ENCODE data around the gene NIN.
A peak's percentile ranks its signal among the peaks of the same experiment; 100 is the strongest.

The NIN gene, protein sequence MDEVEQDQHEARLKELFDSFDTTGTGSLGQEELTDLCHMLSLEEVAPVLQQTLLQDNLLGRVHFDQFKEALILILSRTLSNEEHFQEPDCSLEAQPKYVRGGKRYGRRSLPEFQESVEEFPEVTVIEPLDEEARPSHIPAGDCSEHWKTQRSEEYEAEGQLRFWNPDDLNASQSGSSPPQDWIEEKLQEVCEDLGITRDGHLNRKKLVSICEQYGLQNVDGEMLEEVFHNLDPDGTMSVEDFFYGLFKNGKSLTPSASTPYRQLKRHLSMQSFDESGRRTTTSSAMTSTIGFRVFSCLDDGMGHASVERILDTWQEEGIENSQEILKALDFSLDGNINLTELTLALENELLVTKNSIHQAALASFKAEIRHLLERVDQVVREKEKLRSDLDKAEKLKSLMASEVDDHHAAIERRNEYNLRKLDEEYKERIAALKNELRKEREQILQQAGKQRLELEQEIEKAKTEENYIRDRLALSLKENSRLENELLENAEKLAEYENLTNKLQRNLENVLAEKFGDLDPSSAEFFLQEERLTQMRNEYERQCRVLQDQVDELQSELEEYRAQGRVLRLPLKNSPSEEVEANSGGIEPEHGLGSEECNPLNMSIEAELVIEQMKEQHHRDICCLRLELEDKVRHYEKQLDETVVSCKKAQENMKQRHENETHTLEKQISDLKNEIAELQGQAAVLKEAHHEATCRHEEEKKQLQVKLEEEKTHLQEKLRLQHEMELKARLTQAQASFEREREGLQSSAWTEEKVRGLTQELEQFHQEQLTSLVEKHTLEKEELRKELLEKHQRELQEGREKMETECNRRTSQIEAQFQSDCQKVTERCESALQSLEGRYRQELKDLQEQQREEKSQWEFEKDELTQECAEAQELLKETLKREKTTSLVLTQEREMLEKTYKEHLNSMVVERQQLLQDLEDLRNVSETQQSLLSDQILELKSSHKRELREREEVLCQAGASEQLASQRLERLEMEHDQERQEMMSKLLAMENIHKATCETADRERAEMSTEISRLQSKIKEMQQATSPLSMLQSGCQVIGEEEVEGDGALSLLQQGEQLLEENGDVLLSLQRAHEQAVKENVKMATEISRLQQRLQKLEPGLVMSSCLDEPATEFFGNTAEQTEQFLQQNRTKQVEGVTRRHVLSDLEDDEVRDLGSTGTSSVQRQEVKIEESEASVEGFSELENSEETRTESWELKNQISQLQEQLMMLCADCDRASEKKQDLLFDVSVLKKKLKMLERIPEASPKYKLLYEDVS (N-terminal part only)

GRCh38 chr14:50830932-50831725, at the start of gene NIN:
TSS of gene NIN (minus strand) at chr14:50831162. CDS start at chr14:50822056, 9,106 bp downstream.
- DNase-seq (ENCODE audit: low read depth in 3 of 3) = peak; percentile 46 to 59 (median 48)

DNA sequence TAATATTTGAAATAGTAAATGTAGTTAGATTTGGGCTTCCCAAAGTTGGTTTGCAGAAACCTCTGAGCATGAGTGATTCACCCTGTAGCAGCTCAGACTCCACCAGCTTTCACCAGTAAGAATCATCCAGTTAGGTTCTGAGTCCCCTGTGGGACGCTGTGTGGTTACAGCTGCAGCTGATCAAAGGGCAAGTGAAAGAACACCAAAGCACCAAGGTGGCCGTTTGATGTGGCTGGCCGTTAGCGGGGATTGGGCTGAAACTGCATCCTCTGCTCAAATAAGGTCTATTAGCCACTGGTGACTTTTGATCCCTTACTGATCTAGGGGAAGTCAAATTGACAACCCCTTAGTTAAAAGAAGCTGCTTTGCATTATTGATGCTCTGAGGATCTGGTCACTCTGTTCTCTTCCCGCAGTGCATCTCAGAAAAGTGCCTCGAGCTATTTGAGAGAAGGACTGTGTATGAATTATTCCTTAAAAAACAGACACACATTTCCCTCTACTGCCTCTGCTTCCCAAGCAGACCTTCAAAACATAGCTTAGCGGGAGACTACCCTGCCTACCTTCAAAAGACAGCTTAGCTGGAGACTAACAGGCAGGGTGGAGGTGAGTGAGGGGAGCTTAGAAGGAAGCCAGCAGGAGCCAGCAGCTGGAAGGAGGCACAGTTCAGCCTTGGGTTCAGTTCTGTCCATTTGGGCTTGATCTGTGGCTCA, 44.6 kb upstream of the NIN start:
- peak in 2 of 3 experiments; percentile 14 to 22 for DNase-seq (ENCODE audit: low read depth in 3 of 3)

DNA sequence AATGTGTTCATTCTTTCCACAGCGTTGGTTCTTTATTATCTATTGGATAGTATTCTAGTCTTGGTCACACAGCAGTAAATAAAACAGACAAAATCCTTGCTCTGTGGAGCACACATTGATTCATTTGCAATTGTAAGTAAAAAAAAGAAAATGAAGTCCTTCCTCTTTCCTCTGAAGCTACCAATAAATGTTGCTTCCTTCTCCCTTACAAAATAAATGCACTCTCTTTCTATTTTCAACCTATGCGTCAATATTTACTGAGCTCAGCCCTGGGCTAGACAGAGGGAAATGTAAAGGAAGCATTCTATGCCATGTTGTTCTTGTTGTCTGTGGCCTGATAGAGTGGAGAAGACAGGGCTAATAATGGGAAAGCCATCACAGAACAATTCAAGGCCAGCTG, 43.8 kb upstream of the NIN start:
- no peak for DNase-seq (ENCODE audit: low read depth in 3 of 3)

- DNase-seq (ENCODE audit: low read depth in 3 of 3) = no peak
Observed at GRCh38 chr14:50871914-50872732, 41.2 kb upstream of the NIN start, which contains the start of gene ABHD12B. TSS of gene ABHD12B (plus strand) at chr14:50872053. CDS start at chr14:50872175, 122 bp downstream.

DNA sequence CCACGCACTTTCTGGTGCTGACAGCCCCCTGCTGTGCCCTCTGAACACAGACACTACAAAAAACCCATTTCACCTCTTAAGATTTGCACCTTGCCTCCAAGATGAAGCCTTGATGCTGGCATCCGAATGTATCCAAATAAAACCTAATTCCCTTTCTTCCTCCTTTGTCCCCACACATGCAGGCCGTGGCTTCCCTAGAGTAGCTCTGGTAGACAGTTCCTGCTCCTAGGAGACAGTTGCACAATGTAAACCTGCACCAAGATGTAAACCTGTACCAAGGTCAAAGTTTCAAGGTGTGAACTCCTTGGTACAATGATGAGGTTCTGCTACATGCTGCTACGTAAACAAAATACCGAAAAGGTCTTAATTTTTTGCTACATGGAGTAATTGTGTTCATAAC, 40.3 kb upstream of the NIN start:
- no peak for DNase-seq (ENCODE audit: low read depth in 3 of 3)

GRCh38 chr14:50865391-50866076, 34.6 kb upstream of the NIN start:
- DNase-seq (ENCODE audit: low read depth in 3 of 3) = no peak

- DNase-seq (ENCODE audit: low read depth in 3 of 3) = no peak
Observed at GRCh38 chr14:50864946-50865345, 34.0 kb upstream of the NIN start.

DNA sequence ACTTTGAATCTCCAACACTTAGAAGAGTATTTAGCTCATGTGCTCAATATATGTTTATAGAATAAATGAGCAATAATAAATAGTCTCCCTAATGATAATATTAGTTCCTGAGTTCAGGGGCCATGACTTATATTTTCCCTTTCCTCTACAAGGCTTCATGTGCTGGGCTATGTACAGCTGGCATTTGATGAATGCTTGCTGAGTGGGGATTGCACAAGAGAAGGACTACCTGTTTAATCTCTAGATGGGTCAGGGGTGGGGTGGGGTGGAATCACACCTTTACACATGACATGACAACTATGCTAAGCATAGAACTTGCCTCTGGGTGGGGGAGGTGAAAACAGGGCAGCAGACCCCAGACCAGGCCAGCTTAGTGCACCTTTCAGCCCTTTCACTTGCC, 33.3 kb upstream of the NIN start:
- DNase-seq (ENCODE audit: low read depth in 3 of 3) = no peak

GRCh38 chr14:50862036-50862570, 31.1 kb upstream of the NIN start:
- DNase-seq (ENCODE audit: low read depth in 3 of 3) = no peak

DNA sequence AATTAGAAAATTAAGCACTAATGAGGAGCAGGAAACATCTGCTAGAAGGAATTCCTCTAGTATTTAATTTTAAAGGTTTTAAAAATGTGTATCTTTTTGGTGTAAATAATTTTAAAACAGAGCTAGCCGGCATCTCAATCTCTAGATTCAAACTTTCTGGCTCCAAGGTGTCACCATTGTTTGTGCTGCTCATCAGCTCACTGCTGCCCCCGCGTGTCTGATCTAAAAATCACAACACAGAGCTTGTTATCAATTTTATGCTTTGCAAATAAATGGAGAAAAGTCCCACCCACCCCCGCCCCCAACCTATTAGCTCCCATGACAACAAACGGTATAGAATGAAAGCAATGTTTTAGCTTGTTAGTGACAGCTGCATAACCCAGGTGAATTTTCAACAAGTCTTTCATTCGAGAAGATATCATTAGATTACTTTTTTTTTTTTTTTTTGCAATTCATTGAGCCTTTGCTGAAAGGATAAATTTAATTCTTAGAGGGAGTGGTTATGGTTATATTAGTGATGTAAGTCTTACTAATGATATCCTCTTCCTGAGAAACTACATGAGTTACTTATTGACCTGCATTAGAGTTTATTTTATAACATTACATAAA, 29.6 kb upstream of the NIN start:
- DNase-seq (ENCODE audit: low read depth in 3 of 3) = peak; percentile 72 to 84 (median 82)

DNA sequence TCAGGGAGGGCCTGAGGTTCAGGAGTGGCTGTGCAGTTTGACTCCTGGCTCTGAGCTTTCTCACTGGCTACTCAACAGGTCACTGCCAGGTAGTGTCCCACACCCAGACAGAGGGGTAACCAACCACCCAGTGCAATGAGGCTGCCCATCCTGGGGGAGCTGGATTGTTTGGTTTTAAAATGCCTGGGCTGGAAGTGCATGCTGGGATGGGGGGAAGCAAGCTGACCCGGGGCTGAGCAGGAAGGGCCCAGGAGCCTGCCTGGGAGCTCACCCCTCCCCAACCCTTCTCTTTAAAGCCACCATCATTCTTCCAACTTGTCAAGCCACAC, 28.3 kb upstream of the NIN start:
- DNase-seq (ENCODE audit: low read depth in 3 of 3) = no peak

DNA sequence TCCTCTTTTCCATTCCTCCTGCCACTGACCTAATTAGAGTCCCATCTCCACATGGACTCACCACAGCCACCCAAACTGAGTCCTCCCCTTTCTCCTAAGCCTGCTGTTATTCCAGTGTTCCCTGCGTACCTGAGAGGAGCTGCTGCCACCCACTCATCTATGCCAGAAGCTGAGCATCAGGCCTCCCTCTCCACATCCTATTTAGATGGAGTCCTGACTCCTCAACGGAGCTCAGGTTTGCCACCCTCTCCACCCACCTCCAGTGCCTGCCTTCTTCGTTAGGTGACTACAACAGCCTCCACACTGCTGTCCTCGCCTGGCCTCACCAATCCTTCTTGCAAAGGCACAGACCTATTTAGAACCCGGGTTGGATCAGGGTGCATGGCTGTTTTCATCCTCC, 25.7 kb upstream of the NIN start:
- DNase-seq (ENCODE audit: low read depth in 3 of 3) = no peak

- DNase-seq (ENCODE audit: low read depth in 3 of 3) = no peak
Observed at GRCh38 chr14:50855558-50855957, 24.6 kb upstream of the NIN start.

DNA sequence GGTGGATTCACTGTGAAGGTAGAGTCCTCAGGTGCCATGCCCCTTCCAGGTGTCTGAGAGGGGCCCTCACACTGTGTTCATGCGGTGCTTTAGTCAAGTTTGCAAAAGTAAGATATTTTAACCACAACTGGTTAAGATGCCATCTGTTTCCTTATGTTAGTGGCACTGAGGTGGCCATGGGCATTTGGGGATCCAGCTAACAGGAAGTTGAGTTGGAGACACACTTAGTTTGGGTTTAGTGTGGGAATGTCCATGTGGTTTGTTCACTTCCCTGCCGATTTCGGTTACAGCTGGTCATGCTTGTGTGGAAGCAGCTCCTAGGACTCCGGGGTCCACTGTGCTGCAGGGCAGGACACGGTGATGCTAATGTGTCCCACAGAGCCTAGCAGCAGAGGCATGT, 23.6 kb upstream of the NIN start:
- DNase-seq (ENCODE audit: low read depth in 3 of 3) = no peak

DNA sequence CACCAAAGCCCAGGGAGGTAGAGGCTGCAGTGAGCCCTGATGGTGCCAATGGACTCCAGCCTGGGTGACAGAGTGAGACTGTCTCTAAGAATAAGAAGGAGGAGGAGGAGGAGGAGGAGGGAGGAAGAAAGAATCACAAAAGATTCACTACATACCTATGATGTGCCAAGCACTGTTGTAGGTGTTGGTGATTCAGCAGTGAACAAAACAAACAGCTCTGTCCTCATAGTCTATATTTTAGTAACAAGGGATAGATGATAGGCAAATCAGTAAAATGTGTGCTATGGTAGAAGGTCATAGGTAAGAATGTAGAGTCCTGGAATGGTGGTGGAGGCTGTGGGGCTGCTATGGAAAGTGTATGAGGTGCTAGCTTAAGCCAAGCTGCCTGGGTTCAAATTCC, 22.9 kb upstream of the NIN start:
- DNase-seq (ENCODE audit: low read depth in 3 of 3) = no peak

- DNase-seq (ENCODE audit: low read depth in 3 of 3) = no peak
Observed at GRCh38 chr14:50846226-50846880, 15.4 kb upstream of the NIN start.

DNA sequence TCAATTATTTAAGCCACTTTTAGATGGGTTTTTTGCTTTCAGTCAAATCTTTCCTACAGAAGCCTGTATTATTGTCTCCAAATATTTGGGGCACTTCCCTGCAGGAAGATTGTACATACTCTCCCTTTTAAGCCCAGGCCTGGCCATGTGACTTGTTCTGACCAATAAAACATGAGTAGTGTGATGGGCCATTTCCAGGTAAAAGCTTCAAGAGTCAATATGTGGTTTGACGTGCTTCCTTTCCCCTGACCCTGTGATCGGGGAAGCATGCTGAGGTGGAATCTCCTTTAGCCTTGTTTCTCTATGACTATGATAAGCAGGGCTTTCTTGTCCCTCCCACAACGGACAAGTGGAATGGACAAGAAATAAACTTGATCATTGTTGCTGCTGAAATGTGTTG, 14.2 kb upstream of the NIN start:
- DNase-seq (ENCODE audit: low read depth in 3 of 3) = no peak

DNA sequence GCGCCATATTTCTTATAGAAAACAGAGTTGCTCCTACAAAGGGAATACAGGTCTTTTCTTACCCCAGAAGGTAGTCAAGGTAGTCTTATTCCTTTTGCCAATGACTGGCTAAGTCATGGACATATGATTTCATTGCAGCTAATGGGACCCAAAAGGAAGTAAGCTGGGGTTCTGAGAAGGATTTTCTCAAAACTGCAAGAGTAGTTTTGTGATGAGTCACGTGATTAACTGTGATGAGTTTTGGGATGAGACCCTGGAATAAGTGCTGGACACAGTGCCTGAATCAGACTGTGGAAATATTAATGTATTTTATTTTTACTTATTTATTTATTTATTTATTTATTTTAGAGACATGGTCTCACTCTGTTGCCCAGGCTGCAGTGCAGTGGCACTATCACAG, 13.4 kb upstream of the NIN start:
- no peak for DNase-seq (ENCODE audit: low read depth in 3 of 3)
